ENCODE results near the gene FAM81A.

FAM81A gene

DNA sequence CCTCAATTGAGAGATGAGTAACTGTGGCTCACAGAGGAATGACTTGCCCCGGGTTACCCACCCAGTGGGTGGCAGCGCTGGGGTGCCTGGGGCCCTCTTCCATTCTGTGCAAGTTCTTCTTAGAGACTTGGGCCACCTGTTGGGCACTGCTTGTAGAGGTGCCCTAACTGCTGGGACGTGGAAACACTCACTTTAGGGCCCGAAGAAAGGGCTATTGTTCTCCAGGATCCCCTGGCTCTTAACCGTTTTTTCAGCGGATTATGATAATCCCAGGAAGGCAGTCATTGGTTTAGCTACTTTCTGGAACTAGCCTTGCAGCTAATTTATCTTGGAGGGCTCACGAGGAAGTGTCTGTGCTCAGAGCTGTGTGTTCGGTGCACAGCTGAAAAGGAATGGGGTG, 107.6 kb downstream of the FAM81A start:
- DNase-seq, result no peak

DNA sequence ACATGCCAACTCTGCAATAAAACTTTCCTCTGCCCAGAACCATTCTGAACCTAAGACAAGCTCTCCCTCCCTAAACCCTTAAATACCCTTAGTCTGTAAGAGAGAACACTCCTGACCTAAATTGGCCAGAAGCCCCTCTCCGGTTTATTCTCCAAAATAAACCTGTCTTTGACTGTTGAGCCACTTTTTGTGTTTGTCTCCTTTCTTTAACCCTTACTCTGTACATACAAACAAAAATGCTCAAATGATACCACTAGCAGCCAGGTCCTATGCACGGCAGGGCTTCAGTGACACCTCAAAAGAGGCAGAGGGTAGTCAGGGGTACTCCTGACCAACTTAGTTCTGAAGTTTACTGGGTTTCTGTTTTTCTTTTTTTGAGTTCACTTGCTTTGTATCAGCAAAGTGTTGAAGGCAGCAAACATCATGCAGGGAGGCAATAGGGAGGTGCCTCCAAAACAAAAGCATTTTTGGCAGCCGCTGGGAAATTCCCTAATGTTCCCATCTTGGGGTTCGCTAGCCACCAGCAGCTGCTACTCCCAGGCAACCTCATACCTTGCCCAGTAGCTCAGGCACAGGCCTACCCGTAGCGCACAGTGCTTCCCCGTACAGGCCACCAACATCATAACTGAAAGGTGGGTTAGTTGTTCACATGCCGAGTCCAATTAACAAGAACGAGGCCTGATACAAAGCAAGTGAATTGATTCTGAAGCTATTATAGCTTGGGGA, 110.7 kb downstream of the FAM81A start:
- no peak for DNase-seq

DNA sequence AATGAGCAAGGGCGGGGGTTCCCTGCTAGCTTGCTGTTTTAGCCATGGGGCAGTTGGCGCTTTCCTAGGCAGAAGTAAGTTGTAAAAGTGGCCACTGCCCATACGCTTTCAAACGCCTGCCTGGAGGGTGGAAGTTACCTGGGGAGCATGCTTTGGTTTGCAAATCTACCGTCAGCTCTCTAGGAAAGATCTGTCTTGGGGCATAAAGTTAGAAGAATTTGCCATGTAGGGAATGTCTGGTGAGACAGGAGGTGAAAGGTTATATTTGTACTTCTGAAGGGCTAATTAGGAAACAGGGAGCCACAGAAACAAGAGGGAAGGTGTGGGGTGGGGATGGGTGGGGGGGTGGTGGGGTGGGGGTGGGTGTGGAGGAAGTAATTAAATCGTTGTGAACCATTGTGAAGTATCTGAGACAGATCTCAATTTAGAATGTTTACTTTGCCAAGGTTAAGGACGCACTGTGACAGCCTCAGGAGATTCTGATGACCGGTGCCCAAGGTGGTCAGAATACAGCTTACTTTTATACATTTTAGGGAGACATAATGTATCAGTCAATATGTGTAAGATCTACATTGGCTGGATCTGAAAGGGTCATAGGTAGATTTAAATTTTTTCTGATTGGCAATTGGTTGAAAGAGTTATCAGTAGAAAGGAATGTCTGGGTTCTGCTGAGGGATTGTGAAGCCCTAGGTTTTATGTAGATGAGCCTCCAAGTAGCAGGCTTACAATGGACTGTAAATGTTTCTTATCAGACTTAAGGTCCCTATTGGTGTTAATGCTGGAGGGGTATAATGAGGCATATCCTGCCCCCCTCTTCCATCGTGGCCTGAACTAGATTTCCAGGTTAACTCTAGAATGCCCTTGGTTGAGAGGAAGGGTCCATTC, 111.6 kb downstream of the FAM81A start:
- no peak for DNase-seq

GRCh38 chr15:59550530-59550929, 112.5 kb downstream of the FAM81A start:
- no peak for DNase-seq

- no peak for DNase-seq
Observed at GRCh38 chr15:59550956-59551355, 113.0 kb downstream of the FAM81A start.

GRCh38 chr15:59553879-59554735, 116.1 kb downstream of the FAM81A start:
- DNase-seq, result no peak

DNA sequence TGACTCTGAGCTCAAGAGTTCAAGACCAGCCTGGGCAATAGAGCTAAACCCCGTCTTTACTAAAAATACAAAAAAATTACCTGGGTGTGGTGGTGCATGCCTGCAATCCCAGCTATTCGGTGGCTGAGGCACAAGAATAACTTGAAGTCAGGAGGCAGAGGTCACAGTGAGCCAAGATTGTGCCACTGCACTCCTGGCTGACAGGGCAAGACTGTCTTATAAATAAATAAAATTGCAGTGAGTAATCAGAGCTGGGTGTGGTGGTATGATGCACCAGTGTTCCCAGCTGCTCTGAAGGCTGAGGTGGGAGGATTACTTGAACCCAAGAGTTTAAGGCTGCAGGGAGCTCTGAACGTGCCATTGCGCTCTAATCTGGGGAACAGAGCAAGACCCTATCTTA, 117.7 kb downstream of the FAM81A start:
- DNase-seq, result no peak

DNA sequence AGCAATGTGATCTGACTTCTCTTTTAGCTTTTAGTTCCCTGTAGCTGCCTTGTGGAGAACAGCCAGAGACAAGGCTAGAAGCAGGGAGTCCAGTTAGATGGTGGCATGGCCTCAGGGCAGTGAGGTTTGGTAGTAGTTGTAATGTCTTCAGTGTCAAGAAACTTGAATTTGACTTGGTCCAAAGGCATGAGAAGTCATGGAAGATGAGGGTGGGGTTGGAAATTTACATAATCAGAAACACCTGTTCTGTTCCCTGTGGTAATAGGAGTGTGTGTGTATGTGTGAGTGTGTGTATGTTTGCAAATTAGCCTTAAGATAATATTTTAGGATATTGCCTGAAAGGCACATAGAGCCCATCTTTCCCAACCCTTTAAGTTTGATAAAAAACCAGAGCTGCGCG, 118.4 kb downstream of the FAM81A start:
- DNase-seq, result no peak

DNA sequence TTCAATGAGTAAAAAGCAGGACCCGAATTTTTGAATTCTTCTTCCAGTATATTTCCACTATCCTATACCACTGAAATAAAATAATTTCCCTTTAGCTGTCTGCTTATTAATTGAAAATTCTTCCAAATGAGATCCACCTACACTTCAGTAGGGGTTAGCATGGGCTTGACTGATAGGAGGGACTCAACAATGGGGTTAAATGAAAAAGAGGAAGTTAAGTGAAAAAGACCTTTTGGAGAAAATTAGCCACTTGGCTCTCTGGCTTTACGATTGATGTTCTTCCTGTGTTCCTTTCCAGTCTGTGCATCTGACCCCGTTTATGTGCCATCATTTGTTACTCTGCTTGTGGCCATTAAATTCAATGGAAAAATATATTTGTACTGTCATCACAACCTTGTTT, 119.6 kb downstream of the FAM81A start:
- DNase-seq, result no peak

DNA sequence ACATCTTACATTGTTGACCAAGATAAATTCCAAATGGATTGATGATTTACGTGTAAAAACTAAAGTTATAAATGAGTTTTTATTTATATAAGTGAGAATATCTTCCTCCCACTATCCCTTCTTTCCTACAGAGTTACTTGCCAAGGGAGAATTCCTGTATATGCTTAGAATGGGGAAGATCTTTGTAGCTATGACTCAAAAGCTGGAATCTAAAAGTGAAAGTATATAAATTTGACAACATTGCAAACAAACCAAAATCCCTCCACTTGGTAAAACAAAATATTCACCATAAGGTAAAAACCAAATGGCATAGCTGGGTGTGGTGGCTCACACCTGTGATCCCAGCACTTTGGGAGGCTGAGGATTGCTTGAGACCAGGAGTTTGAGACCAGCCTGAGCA, 120.9 kb downstream of the FAM81A start:
- no peak for DNase-seq

DNA sequence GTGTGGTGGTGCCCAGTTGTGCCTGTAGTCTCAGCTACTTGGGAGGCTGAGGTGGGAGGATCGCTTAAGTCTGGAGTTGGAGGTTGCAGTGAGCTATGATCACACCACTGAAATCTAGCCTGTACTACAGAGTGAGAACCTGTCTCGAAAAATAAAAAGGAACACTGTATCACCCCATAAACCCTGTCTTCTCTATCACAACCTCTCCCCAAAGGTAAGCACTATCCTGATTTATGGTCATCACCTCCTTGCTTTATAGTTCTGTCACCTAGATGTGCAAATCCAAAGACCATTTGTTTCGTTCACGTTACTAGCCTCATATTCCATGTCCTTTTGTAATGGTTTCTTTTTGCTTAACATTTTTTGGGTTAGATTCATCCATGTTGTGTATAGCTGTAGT, 123.6 kb downstream of the FAM81A start:
- no peak for DNase-seq

GRCh38 chr15:59562448-59563186, 124.6 kb downstream of the FAM81A start:
- no peak for DNase-seq

- no peak for DNase-seq
Observed at GRCh38 chr15:59565299-59565698, 127.3 kb downstream of the FAM81A start.

GRCh38 chr15:59567324-59567723, 129.3 kb downstream of the FAM81A start:
- DNase-seq, result no peak

- DNase-seq, result no peak
Observed at GRCh38 chr15:59569477-59569876, 131.5 kb downstream of the FAM81A start.

- DNase-seq, result no peak
Observed at GRCh38 chr15:59570315-59570714, 132.3 kb downstream of the FAM81A start.

DNA sequence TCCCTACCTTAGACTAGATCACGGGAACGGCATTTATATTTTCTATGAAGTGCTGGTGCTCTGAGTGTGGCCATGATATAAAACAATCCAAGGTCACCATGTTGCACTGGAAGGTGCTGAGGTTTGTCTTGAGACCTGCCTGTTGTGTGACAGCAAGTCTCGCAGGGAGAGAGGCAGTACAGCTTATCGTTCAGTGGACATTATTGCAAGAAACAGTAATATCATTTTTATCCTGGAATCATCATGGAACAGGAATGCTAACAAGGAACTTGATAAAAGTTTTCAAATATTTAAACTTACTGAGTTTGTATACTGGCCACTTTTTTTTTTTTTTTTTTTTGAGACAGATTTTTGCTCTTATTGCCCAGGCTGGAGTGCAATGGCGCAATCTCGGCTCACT, 133.6 kb downstream of the FAM81A start:
- no peak for DNase-seq

All from activated effector memory CD4-positive, alpha-beta T cell treated with anti-CD3 and anti-CD28 coated beads, Interleukin-2, amount 50 U/mL, for 16 hours (primary cell).